ENCODE data around the gene AGBL4.

Gene AGBL4

GRCh38 chr1:48882020-48882419, 1141.7 kb downstream of the AGBL4 start:
- no peak overlapping the region for H3K4me3 ChIP-seq (ENCODE audit: low read depth, low read length)
- TF ChIP-seq, protein P1, sequence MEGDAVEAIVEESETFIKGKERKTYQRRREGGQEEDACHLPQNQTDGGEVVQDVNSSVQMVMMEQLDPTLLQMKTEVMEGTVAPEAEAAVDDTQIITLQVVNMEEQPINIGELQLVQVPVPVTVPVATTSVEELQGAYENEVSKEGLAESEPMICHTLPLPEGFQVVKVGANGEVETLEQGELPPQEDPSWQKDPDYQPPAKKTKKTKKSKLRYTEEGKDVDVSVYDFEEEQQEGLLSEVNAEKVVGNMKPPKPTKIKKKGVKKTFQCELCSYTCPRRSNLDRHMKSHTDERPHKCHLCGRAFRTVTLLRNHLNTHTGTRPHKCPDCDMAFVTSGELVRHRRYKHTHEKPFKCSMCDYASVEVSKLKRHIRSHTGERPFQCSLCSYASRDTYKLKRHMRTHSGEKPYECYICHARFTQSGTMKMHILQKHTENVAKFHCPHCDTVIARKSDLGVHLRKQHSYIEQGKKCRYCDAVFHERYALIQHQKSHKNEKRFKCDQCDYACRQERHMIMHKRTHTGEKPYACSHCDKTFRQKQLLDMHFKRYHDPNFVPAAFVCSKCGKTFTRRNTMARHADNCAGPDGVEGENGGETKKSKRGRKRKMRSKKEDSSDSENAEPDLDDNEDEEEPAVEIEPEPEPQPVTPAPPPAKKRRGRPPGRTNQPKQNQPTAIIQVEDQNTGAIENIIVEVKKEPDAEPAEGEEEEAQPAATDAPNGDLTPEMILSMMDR (IDR thresholded peaks at IDR 0.05; ENCODE audit: borderline replicate concordance, insufficient read depth, low read depth, low read length): no peak

GRCh38 chr1:48878191-48878940, 1145.4 kb downstream of the AGBL4 start:
- H3K4me3 ChIP-seq (ENCODE audit: low read depth, low read length): no peak overlapping the region
- TF ChIP-seq, protein P1 (IDR thresholded peaks at IDR 0.05; ENCODE audit: borderline replicate concordance, insufficient read depth, low read depth, low read length): no peak

DNA sequence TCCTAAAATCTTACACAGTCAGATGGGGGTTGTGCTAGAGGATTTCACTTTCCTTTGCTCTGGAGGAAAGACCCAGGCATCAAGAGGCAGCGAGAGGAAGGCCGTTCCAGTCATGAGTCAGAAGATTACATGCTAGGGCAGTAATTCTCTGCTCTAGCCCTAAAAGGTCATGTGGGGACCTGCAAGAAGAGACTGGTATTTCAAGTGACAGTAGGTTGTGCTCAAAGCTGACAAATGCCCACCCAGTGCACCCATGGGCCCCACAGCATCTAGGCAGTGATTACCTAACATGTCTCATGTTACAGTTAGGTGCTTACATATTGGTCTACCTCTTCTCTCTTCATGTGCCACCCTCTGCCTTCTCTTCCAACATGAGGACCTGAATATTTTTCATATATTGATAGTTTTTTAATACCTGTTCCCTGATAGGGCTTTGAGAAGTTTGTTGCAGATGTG, 1147.4 kb downstream of the AGBL4 start:
- TF ChIP-seq, protein P1 (IDR thresholded peaks at IDR 0.05; ENCODE audit: borderline replicate concordance, insufficient read depth, low read depth, low read length): no peak

DNA sequence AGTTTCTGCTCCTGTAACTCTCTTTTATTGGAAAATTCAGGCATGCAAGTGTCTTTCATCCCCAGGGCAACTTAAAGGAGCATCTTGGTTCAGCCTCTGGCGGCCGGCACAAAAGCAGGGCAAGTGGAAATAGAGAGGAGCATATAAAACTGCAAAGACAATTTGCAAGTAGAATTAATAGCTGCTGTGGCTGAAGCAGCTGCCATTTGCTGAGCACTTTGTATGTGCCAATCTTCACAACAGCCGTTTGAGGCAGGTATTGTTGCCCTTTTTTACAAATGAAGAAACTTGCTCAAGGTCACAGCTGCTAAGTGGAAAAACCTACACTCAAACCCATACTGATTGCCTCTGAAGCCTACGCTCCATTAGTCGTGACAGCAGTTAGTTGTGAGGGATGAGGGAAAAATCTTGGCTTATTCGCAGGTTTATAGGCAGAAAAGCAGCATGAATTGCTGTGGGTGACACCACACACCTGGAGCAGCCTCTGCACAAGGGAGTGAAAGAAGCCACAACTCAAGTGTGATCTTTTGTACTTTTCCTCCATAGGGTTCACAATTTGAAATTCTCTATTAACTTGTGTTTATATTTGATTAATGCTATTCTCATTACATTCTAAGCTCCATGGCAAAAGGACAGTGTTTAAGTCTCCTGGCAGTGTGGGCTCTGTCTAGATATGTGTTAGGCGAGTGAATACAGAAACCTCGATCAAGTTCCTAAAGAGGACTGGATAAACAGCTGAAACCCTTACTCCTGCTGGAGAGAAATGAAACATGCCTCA, 1148.0 kb downstream of the AGBL4 start:
- no peak overlapping the region for H3K4me3 ChIP-seq (ENCODE audit: low read depth, low read length)
- TF ChIP-seq, protein P1 (IDR thresholded peaks at IDR 0.05; ENCODE audit: borderline replicate concordance, insufficient read depth, low read depth, low read length): no peak

More for the DNA sequence above, 1147.4 kb downstream of the AGBL4 start:
- H3K4me3 ChIP-seq (ENCODE audit: low read depth, low read length): no peak overlapping the region

DNA sequence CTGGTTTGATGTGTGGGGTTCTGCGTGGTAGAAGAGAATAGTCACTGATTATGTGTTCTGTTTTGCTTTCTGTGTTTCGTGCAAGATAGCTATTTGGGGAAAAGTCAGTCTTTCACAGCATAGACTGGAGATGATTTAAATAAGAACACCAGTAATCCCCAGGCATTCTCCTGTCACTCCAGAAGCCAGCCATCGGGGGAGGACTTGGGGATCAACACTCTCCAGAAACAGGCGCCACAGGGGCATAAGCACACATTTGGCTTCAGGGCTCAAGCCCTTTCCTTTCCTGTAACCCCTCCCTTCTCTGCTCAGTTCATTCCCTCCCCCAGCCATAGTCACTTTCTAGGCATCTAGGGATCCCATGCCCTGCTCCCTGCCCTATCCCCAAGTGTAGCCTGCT, 1149.8 kb downstream of the AGBL4 start:
- TF ChIP-seq, protein P1 (IDR thresholded peaks at IDR 0.05; ENCODE audit: borderline replicate concordance, insufficient read depth, low read depth, low read length): no peak
- H3K4me3 ChIP-seq (ENCODE audit: low read depth, low read length): no peak overlapping the region

DNA sequence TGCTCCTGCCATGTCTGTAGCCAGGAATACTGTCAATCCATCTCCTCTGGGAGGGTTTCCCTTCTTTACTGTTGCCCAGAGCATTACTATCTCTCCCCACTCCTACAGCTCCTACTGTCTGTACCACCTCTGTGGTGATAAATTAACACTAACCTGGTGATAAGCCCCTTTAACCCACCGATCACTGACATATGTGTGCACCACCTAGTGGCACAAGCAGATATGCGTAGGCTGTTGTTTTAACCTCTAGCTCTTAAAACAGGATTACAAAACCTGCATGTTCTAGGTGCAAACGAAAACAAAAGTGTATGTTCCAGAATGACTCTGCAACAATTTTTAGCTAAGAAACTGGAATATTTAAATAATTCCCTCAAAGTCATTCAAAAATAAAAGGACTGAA, 1153.2 kb downstream of the AGBL4 start:
- TF ChIP-seq, protein P1 (IDR thresholded peaks at IDR 0.05; ENCODE audit: borderline replicate concordance, insufficient read depth, low read depth, low read length): peak; percentile 64
- H3K4me3 ChIP-seq (ENCODE audit: low read depth, low read length): no peak overlapping the region
